ENCODE data around the gene SATB1.

SATB1 gene

DNA sequence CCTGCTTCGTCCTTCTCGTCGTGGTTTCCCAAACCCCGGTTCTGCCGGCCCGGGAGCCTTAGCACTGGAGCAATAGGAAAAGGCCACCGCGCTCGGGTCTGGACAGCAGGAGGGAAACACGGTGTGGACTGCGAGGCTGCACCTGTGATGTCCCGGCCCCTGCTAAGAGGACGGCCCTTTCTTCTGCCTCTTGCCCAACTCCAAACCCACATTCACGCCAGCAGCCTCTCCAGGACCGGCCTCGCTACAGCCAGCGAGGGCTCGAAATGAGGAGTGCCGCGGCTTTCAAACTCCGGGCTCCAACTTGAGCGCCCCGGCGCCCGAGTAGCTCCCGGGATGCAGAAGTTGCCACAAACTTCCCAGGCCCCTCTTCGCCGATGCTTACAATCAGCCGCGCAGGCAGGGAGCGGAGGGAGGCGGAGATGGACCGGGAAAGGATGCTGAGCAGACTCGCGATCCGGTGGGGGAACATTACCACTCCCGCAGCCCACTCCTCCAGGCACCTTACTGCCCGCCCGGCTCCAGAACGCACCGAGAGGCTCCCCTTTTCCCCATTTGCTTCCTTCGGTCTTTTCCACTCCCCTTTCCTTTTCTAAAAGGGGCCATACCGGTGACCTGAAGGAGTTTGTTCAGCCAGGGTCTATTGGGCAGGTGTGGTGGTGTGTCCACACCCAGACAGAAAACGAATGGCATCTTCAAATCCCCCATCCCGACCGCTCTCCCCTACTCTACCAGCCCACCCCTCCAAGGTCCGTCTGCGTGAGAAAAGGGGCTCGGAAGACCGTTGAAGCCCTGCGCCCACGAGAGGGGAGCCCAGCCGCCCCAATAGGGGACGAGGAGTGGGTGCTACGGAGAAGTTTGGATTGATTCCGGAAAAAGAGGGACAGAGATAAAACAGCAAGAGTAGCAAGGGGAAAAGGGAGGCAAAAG is 18.8 kb upstream of the SATB1 start:
- H3K9me3 ChIP-seq (ENCODE audit: insufficient read depth, low read depth, low read length) = no peaks in the 10 kb centered on the region
- peak overlapping the region; percentile 69 for H2AFZ ChIP-seq (ENCODE audit: low read length)
- H3K4me1 ChIP-seq (ENCODE audit: insufficient read depth, low read length, poor library complexity, severe bottlenecking) = peaks cover 70% of the 10 kb centered on the region
- peak overlapping the region; percentile 96 for H3K4me2 ChIP-seq (ENCODE audit: low read depth, low read length, poor library complexity, severe bottlenecking)
- H3K9ac ChIP-seq (ENCODE audit: low read depth, low read length, poor library complexity, severe bottlenecking) = peak overlapping the region; percentile 98
- H3K9me2 ChIP-seq (replicated peaks; ENCODE audit: low read depth, low read length) = no peaks in the 10 kb centered on the region
- TF ChIP-seq EZH2phosphoT487 (IDR thresholded peaks at IDR 0.05; ENCODE audit: borderline replicate concordance) (no peak), CTCF (conservative IDR thresholded peaks at IDR 0.05; ENCODE audit: low read length) (no peak)
- peaks cover 37% of the 10 kb centered on the region for H4K20me1 ChIP-seq (ENCODE audit: insufficient read depth, low read length, poor library complexity, severe bottlenecking)
- H3K4me3 ChIP-seq (ENCODE audit: low read length, poor library complexity, severe bottlenecking) = peak overlapping the region; percentile 99
- H3K79me2 ChIP-seq (ENCODE audit: insufficient read depth, low read length) = peaks cover 79% of the 10 kb centered on the region
- H3K36me3 ChIP-seq (ENCODE audit: insufficient read depth, low read length) = no peaks in the 10 kb centered on the region
- no peaks in the 10 kb centered on the region for H3K27me3 ChIP-seq (ENCODE audit: insufficient read depth, low read length, poor library complexity, severe bottlenecking)
- 0 out of 2 replicates have a peak, but pooled peaks cover 6% of the 10 kb centered on the region for H3F3A ChIP-seq (ENCODE audit: low read depth)

DNA sequence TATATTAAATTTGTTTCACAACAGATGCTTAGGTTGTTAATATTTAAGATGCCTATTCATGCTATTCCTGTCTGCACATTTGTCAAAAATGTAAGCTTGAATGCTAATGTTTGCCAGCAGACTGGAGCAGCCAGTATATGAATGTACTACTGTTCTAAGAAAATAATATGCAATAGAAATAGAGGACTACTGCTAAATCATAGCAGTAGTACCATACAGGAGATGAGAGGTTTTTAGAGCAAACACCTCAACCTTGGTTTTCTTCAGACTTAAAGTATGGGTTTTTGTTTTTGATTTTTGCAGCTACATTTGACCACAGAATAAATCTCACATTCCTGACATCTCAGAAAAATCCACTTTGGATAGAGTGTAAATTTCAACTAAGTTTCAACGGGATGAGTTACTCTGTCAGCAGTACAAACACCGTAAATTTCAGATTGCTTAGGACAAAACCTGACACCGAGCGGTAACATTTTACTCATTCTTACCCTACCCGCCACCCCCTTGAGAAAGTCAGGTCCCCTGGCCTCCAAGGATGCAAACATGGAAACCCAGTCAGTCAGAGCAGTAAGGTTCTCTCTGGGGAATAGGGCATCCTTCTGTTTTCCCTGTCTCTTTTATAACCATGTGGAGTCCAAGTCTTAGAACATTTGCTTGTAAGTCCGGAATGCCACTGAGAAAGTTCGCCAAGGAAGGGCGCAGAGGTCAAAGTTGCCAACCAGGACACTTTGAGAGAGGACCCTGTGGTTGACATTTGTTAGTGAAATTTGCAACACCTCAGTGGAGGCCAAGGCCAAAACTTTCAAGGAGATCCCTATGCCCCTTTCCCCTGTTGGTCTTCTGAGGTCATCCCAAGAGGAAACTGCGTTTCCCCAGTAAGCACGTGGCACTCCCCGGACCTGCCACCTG is 17.9 kb upstream of the SATB1 start:
- Histone ChIP-seq H3K79me2 (ENCODE audit: insufficient read depth, low read length) (peaks cover 88% of the 10 kb centered on the region), H2AFZ (ENCODE audit: low read length) (peak overlapping the region; percentile 69), H3K4me2 (ENCODE audit: low read depth, low read length, poor library complexity, severe bottlenecking) (peak overlapping the region; percentile 96), H3K4me1 (ENCODE audit: insufficient read depth, low read length, poor library complexity, severe bottlenecking) (peaks cover 79% of the 10 kb centered on the region), H3F3A (ENCODE audit: low read depth) (0 out of 2 replicates have a peak, but pooled peaks cover 8% of the 10 kb centered on the region), H4K20me1 (ENCODE audit: insufficient read depth, low read length, poor library complexity, severe bottlenecking) (peaks cover 41% of the 10 kb centered on the region), H3K27me3 (ENCODE audit: insufficient read depth, low read length, poor library complexity, severe bottlenecking) (no peaks in the 10 kb centered on the region), H3K9me2 (replicated peaks; ENCODE audit: low read depth, low read length) (no peaks in the 10 kb centered on the region), H3K9me3 (ENCODE audit: insufficient read depth, low read depth, low read length) (no peaks in the 10 kb centered on the region), H3K9ac (ENCODE audit: low read depth, low read length, poor library complexity, severe bottlenecking) (peak overlapping the region; percentile 98), H3K36me3 (ENCODE audit: insufficient read depth, low read length) (no peaks in the 10 kb centered on the region), H3K4me3 (ENCODE audit: low read length, poor library complexity, severe bottlenecking) (peak overlapping the region; percentile 99)
- TF ChIP-seq EZH2phosphoT487 (IDR thresholded peaks at IDR 0.05; ENCODE audit: borderline replicate concordance) (no peak), CTCF (conservative IDR thresholded peaks at IDR 0.05; ENCODE audit: low read length) (0 out of 2 replicates have a peak, but pooled peaks have one; percentile 1)

GRCh38 chr3:18441551-18441950 is 16.4 kb upstream of the SATB1 start:
- Histone ChIP-seq H3K4me1 (ENCODE audit: insufficient read depth, low read length, poor library complexity, severe bottlenecking) (peaks cover 82% of the 10 kb centered on the region), H4K20me1 (ENCODE audit: insufficient read depth, low read length, poor library complexity, severe bottlenecking) (peaks cover 53% of the 10 kb centered on the region), H3K9ac (ENCODE audit: low read depth, low read length, poor library complexity, severe bottlenecking) (peak overlapping the region; percentile 49), H3K36me3 (ENCODE audit: insufficient read depth, low read length) (no peaks in the 10 kb centered on the region), H3K4me3 (ENCODE audit: low read length, poor library complexity, severe bottlenecking) (peak overlapping the region; percentile 99), H2AFZ (ENCODE audit: low read length) (no peak overlapping the region), H3K27me3 (ENCODE audit: insufficient read depth, low read length, poor library complexity, severe bottlenecking) (no peaks in the 10 kb centered on the region), H3K4me2 (ENCODE audit: low read depth, low read length, poor library complexity, severe bottlenecking) (peak overlapping the region; percentile 96), H3K9me3 (ENCODE audit: insufficient read depth, low read depth, low read length) (no peaks in the 10 kb centered on the region), H3K9me2 (replicated peaks; ENCODE audit: low read depth, low read length) (no peaks in the 10 kb centered on the region), H3K79me2 (ENCODE audit: insufficient read depth, low read length) (peaks cover 92% of the 10 kb centered on the region), H3F3A (ENCODE audit: low read depth) (0 out of 2 replicates have a peak, but pooled peaks cover 8% of the 10 kb centered on the region)
- TF ChIP-seq EZH2phosphoT487 (IDR thresholded peaks at IDR 0.05; ENCODE audit: borderline replicate concordance) (no peak), CTCF (conservative IDR thresholded peaks at IDR 0.05; ENCODE audit: low read length) (no peak)
